Astrocyte (in vitro differentiated cells and primary cell): ENCODE data around the gene UBA3. TPM values are rescaled to one million over a fixed set of nuclear protein-coding genes. Genes with fewer than 3 reads are reported as not detected.

Source experiments
- DNase-seq: peaks from one replicate; pipeline ENCODE4 v3.0.0-alpha.2; 2010; ENCODE audit warnings: low read depth
- FAIRE-seq: peaks from 2 replicates; lab custom pipeline; 2011; peaks lifted over from hg19 to GRCh38; lab: Jason Lieb, UNC
- H2AFZ ChIP-seq: 2 replicates; pipeline ENCODE4 v1.6.0; 2012; ENCODE audit warnings: low read depth, low read length, inconsistent platforms
- H3K27ac ChIP-seq: 2 replicates; pipeline ENCODE4 v1.5.1; 2011; ENCODE audit warnings: low read depth, low read length, inconsistent platforms
- H3K27me3 ChIP-seq: 2 replicates; pipeline ENCODE4 v1.6.0; 2011; ENCODE audit warnings: low read length, inconsistent platforms; ENCODE audit not compliant: insufficient read depth
- H3K36me3 ChIP-seq: 2 replicates; pipeline ENCODE4 v1.5.1; 2011; ENCODE audit warnings: low read length, inconsistent platforms; ENCODE audit not compliant: insufficient read depth
- H3K4me1 ChIP-seq: 2 replicates; pipeline ENCODE4 v1.5.1; 2011; ENCODE audit warnings: low read length, inconsistent platforms; ENCODE audit not compliant: insufficient read depth
- H3K4me2 ChIP-seq: 2 replicates; pipeline ENCODE4 v1.6.0; 2012; ENCODE audit warnings: low read length, inconsistent platforms
- H3K4me3 ChIP-seq: 2 replicates; pipeline ENCODE4 v1.5.1; 2011; ENCODE audit warnings: low read depth, mild to moderate bottlenecking, low read length, inconsistent platforms; ENCODE audit not compliant: insufficient read depth
- H3K79me2 ChIP-seq: 2 replicates; pipeline ENCODE4 v1.6.0; 2012; ENCODE audit warnings: mild to moderate bottlenecking, low read length, inconsistent platforms; ENCODE audit not compliant: insufficient read depth
- H3K9ac ChIP-seq: 2 replicates; pipeline ENCODE4 v1.6.0; 2012; ENCODE audit warnings: mild to moderate bottlenecking, low read length, inconsistent platforms
- H3K9me3 ChIP-seq: 2 replicates; pipeline ENCODE4 v1.5.1; 2012; ENCODE audit warnings: low read depth, mild to moderate bottlenecking, low read length, inconsistent platforms; ENCODE audit not compliant: insufficient read depth
- H4K20me1 ChIP-seq: 2 replicates; pipeline ENCODE4 v1.6.0; 2012; ENCODE audit warnings: low read length, inconsistent platforms; ENCODE audit not compliant: insufficient read depth
- H3K27ac Mint-ChIP-seq: one replicate; pipeline ENCODE4 v1.8.0; 2021; ENCODE audit warnings: mild to moderate bottlenecking, mixed read lengths; ENCODE audit not compliant: unreplicated experiment
- H3K27me3 Mint-ChIP-seq: one replicate; pipeline ENCODE4 v1.8.0; 2021; ENCODE audit warnings: low read depth, mixed read lengths; ENCODE audit not compliant: unreplicated experiment
- H3K36me3 Mint-ChIP-seq: one replicate; pipeline ENCODE4 v1.8.0; 2021; ENCODE audit warnings: low read depth, mixed read lengths; ENCODE audit not compliant: unreplicated experiment
- H3K4me1 Mint-ChIP-seq: one replicate; pipeline ENCODE4 v1.8.0; 2021; ENCODE audit warnings: low read depth, mixed read lengths; ENCODE audit not compliant: unreplicated experiment
- H3K4me3 Mint-ChIP-seq: one replicate; pipeline ENCODE4 v1.8.0; 2021; ENCODE audit warnings: mild to moderate bottlenecking, moderate library complexity, mixed read lengths; ENCODE audit not compliant: unreplicated experiment
- H3K9me3 Mint-ChIP-seq: one replicate; pipeline ENCODE4 v1.8.0; 2021; ENCODE audit warnings: mild to moderate bottlenecking, mixed read lengths; ENCODE audit not compliant: unreplicated experiment
- EZH2 ChIP-seq: IDR thresholded peaks from 2 replicates; pipeline ENCODE4 v1.6.1; 2012; ENCODE audit warnings: mild to moderate bottlenecking, low read length, inconsistent platforms; ENCODE audit not compliant: insufficient read depth
- total RNA-seq: library from RNA; stranded (reverse); gene quantifications from 2 replicates; pipeline ENCODE4 v1.2.1, GENCODE V29; 2021
- TF ChIP-seq, protein P1 (sequence below): IDR thresholded peaks from 2 replicates; pipeline ENCODE4 v1.5.1; 2011; ENCODE audit warnings: low read depth, mild to moderate bottlenecking, inconsistent platforms, low read length, moderate library complexity; ENCODE audit not compliant: insufficient read depth

Gene UBA3
- total RNA-seq, 1 donor from 2014 or later: 79.2 TPM

DNA sequence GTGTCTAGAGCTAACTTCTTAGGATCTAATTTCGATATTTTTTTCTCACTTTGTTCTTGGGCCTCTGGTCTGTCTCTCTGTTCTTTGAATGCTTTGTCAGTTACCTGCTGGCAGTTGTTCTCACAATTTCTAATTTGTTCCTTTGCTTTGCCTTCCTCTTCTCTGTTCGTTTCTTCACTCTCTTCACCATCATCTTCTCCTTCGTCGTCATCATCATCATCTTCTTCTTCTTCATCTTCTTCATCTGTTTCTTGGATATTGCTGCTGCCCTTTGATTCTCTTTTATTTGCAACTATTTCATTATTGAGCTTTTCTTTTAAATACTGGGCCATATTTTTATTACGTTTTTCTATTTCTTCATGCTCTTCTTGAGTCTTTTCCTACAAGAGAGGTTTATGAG is 39.5 kb upstream of the UBA3 start:
- no peak overlapping the region for H3K4me2 ChIP-seq
- no peaks in the 10 kb centered on the region for H4K20me1 ChIP-seq
- H3K4me1 ChIP-seq: peaks cover 3% of the 10 kb centered on the region
- no peak overlapping the region for H2AFZ ChIP-seq
- no peaks in the 10 kb centered on the region for H3K36me3 ChIP-seq
- H3K4me3 Mint-ChIP-seq: no peak overlapping the region
- DNase-seq (no peak), FAIRE-seq (no peak)
- no peaks in the 10 kb centered on the region for H3K27me3 Mint-ChIP-seq
- no peaks in the 10 kb centered on the region for H3K4me1 Mint-ChIP-seq
- TF ChIP-seq EZH2: no peak
- TF ChIP-seq, protein P1, sequence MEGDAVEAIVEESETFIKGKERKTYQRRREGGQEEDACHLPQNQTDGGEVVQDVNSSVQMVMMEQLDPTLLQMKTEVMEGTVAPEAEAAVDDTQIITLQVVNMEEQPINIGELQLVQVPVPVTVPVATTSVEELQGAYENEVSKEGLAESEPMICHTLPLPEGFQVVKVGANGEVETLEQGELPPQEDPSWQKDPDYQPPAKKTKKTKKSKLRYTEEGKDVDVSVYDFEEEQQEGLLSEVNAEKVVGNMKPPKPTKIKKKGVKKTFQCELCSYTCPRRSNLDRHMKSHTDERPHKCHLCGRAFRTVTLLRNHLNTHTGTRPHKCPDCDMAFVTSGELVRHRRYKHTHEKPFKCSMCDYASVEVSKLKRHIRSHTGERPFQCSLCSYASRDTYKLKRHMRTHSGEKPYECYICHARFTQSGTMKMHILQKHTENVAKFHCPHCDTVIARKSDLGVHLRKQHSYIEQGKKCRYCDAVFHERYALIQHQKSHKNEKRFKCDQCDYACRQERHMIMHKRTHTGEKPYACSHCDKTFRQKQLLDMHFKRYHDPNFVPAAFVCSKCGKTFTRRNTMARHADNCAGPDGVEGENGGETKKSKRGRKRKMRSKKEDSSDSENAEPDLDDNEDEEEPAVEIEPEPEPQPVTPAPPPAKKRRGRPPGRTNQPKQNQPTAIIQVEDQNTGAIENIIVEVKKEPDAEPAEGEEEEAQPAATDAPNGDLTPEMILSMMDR: no peak
- H3K9ac ChIP-seq: no peak overlapping the region
- H3K9me3 ChIP-seq: no peaks in the 10 kb centered on the region
- H3K27ac Mint-ChIP-seq: no peak overlapping the region
- no peaks in the 10 kb centered on the region for H3K79me2 ChIP-seq
- H3K27ac ChIP-seq: no peak overlapping the region
- no peak overlapping the region for H3K4me3 ChIP-seq
- no peaks in the 10 kb centered on the region for H3K27me3 ChIP-seq
- H3K36me3 Mint-ChIP-seq: no peaks in the 10 kb centered on the region
- no peaks in the 10 kb centered on the region for H3K9me3 Mint-ChIP-seq

DNA sequence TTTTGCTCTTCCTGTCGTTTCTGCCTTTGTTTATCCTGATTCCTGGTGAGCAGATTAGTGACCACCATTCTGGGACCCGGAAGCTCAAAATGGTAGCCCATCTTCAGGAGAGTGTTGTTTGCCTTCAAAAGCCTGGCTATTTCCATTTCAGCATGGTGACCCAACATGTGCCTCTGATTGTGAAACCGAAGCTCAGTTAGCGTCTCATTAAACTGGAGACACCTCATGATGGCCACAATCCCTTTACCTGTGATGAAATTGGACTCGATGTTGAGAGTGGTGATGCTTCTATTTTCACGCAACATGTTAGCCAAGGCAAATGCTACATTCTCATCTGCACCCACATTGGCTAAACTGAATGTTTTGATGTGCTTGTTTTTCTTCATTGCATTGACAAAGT is 39.0 kb upstream of the UBA3 start:
- H4K20me1 ChIP-seq: no peaks in the 10 kb centered on the region
- no peaks in the 10 kb centered on the region for H3K79me2 ChIP-seq
- no peaks in the 10 kb centered on the region for H3K9me3 ChIP-seq
- H2AFZ ChIP-seq: no peak overlapping the region
- H3K36me3 ChIP-seq: no peaks in the 10 kb centered on the region
- H3K27ac ChIP-seq: no peak overlapping the region
- H3K36me3 Mint-ChIP-seq: no peaks in the 10 kb centered on the region
- DNase-seq (no peak), FAIRE-seq (no peak)
- H3K4me3 Mint-ChIP-seq: no peak overlapping the region
- no peaks in the 10 kb centered on the region for H3K27me3 Mint-ChIP-seq
- no peaks in the 10 kb centered on the region for H3K27me3 ChIP-seq
- H3K4me3 ChIP-seq: no peak overlapping the region
- H3K9me3 Mint-ChIP-seq: no peaks in the 10 kb centered on the region
- TF ChIP-seq, protein P1: no peak
- TF ChIP-seq EZH2: no peak
- no peak overlapping the region for H3K27ac Mint-ChIP-seq
- H3K9ac ChIP-seq: no peak overlapping the region
- H3K4me2 ChIP-seq: no peak overlapping the region
- H3K4me1 Mint-ChIP-seq: no peaks in the 10 kb centered on the region
- peaks cover 3% of the 10 kb centered on the region for H3K4me1 ChIP-seq

DNA sequence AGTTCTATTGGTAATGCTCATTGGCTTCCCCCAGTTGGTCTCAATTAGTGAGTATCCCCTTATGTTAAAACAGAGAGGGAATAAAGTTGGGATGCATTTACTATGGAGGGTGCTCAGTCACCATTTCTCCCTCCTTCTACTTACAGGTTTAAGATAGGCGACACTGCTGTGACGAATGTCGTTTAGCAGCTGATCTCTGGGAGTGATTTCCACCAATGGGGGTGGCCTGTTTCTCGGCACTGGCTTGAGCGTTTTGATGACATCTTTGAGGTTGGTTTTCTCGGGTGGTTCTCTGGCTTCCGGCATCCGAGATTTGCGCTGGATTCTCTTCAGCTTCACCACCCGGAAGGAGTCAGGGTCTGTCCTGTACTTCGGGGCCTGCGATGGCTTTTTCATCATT is 38.4 kb upstream of the UBA3 start:
- Histone ChIP-seq H3K9ac (no peak overlapping the region), H3K27ac (no peak overlapping the region)
- H3K9me3 Mint-ChIP-seq: no peaks in the 10 kb centered on the region

More for the DNA sequence above, 38.4 kb upstream of the UBA3 start:
- Mint-ChIP-seq H3K27me3 (no peaks in the 10 kb centered on the region), H3K36me3 (no peaks in the 10 kb centered on the region), H3K4me1 (no peaks in the 10 kb centered on the region), H3K4me3 (no peak overlapping the region), H3K27ac (no peak overlapping the region)
- DNase-seq (no peak), FAIRE-seq (no peak)
- Histone ChIP-seq H2AFZ (no peak overlapping the region), H4K20me1 (no peaks in the 10 kb centered on the region), H3K4me3 (no peak overlapping the region), H3K9me3 (no peaks in the 10 kb centered on the region), H3K4me2 (no peak overlapping the region), H3K27me3 (no peaks in the 10 kb centered on the region), H3K4me1 (peaks cover 3% of the 10 kb centered on the region), H3K79me2 (no peaks in the 10 kb centered on the region), H3K36me3 (no peaks in the 10 kb centered on the region)
- TF ChIP-seq, protein P1: no peak
- no peak for TF ChIP-seq EZH2
